Measurements from ENCODE around the gene B4GALNT4.
"Not testable (repeated sequence)": the region's sequence is repeated elsewhere in the genome, so short reads cannot be mapped to it uniquely, and the experiment has no call there.

Gene B4GALNT4

GRCh38 chr11:369336-370018, at the start of gene B4GALNT4:
TSS of gene B4GALNT4 (plus strand) at chr11:369499. CDS start at chr11:369804, 305 bp downstream.
- H3K36me3 ChIP-seq (ENCODE audit: insufficient read depth, low read length), result no peaks in the 10 kb centered on the region
- TF ChIP-seq CTCF (IDR thresholded peaks at IDR 0.05; ENCODE audit: borderline replicate concordance, extremely low read depth, low read length, poor library complexity, severe bottlenecking) (no peak), EZH2 (IDR thresholded peaks at IDR 0.05; ENCODE audit: borderline replicate concordance, low read depth, low read length, severe bottlenecking) (no peak)
- H3K9ac ChIP-seq (ENCODE audit: low read depth, low read length), result no peak within 1 kb of the TSS
- no peak within 1 kb of the TSS for H3K27ac ChIP-seq (ENCODE audit: low read length)
- no peaks in the 10 kb centered on the region for H3K9me3 ChIP-seq (ENCODE audit: insufficient read depth, low read length, severe bottlenecking)
- H3K4me3 ChIP-seq (ENCODE audit: low read depth in 1 of 2, low read length in 2 of 2), result no peak within 1 kb of the TSS
- H3K4me1 ChIP-seq (ENCODE audit: insufficient read depth, low read length), result no peaks in the 10 kb centered on the region
- no peaks in the 10 kb centered on the region for H3K79me2 ChIP-seq (ENCODE audit: insufficient read depth, low read length)
- H3K27me3 ChIP-seq (ENCODE audit: insufficient read depth, low read length, poor library complexity), result no peaks in the 10 kb centered on the region
- ATAC-seq (ENCODE audit: insufficient read depth, low read depth) (no peak), DNase-seq (no peak)
- no peak within 1 kb of the TSS for H3K4me2 ChIP-seq (ENCODE audit: insufficient read depth, low read length)
- H2AFZ ChIP-seq (ENCODE audit: low read depth, low read length), result no peak within 1 kb of the TSS
- no peaks in the 10 kb centered on the region for H4K20me1 ChIP-seq (ENCODE audit: insufficient read depth, low read length)

- ATAC-seq (ENCODE audit: insufficient read depth, low read depth), result 0 out of 3 replicates have a peak, but pooled peaks have one; percentile 8
- not testable (repeated sequence) for H3K27ac ChIP-seq (ENCODE audit: low read length); H3K9me3 ChIP-seq (ENCODE audit: insufficient read depth, low read length, severe bottlenecking); H3K9ac ChIP-seq (ENCODE audit: low read depth, low read length); H2AFZ ChIP-seq (ENCODE audit: low read depth, low read length); H3K27me3 ChIP-seq (ENCODE audit: insufficient read depth, low read length, poor library complexity); DNase-seq
- peaks cover 28% of the 10 kb centered on the region for H3K79me2 ChIP-seq (ENCODE audit: insufficient read depth, low read length)
- peaks cover 17% of the 10 kb centered on the region for H4K20me1 ChIP-seq (ENCODE audit: insufficient read depth, low read length)
- H3K4me3 ChIP-seq (ENCODE audit: low read depth in 1 of 2, low read length in 2 of 2), result peak overlapping the region in 1 of 2 experiments; percentile 25; a peak in 1 of 4 replicates
- peaks cover 18% of the 10 kb centered on the region for H3K36me3 ChIP-seq (ENCODE audit: insufficient read depth, low read length)
- peaks cover 44% of the 10 kb centered on the region for H3K4me1 ChIP-seq (ENCODE audit: insufficient read depth, low read length)
- H3K4me2 ChIP-seq (ENCODE audit: insufficient read depth, low read length), result peak overlapping the region; percentile 63
Measured at GRCh38 chr11:319888-320273, 49.4 kb upstream of the B4GALNT4 start.

- H3K36me3 ChIP-seq (ENCODE audit: insufficient read depth, low read length), result no peaks in the 10 kb centered on the region
- ATAC-seq (ENCODE audit: insufficient read depth, low read depth), result no peak
Measured at GRCh38 chr11:324156-324555, 45.1 kb upstream of the B4GALNT4 start.

GRCh38 chr11:324593-325517, 44.4 kb upstream of the B4GALNT4 start:
- H3K4me3 ChIP-seq (ENCODE audit: low read depth in 1 of 2, low read length in 2 of 2); H3K4me2 ChIP-seq (ENCODE audit: insufficient read depth, low read length); H3K27ac ChIP-seq (ENCODE audit: low read length); H3K79me2 ChIP-seq (ENCODE audit: insufficient read depth, low read length); ATAC-seq (ENCODE audit: insufficient read depth, low read depth); H2AFZ ChIP-seq (ENCODE audit: low read depth, low read length); H4K20me1 ChIP-seq (ENCODE audit: insufficient read depth, low read length); H3K9ac ChIP-seq (ENCODE audit: low read depth, low read length); H3K27me3 ChIP-seq (ENCODE audit: insufficient read depth, low read length, poor library complexity); DNase-seq; H3K36me3 ChIP-seq (ENCODE audit: insufficient read depth, low read length); H3K9me3 ChIP-seq (ENCODE audit: insufficient read depth, low read length, severe bottlenecking): not testable (repeated sequence)
- peaks cover 36% of the 10 kb centered on the region for H3K4me1 ChIP-seq (ENCODE audit: insufficient read depth, low read length)

More at GRCh38 chr11:324156-324555, 45.1 kb upstream of the B4GALNT4 start:
- no peaks in the 10 kb centered on the region for H3K79me2 ChIP-seq (ENCODE audit: insufficient read depth, low read length)
- DNase-seq, result no peak
- no peaks in the 10 kb centered on the region for H4K20me1 ChIP-seq (ENCODE audit: insufficient read depth, low read length)
- H3K27ac ChIP-seq (ENCODE audit: low read length), result no peak overlapping the region
- no peaks in the 10 kb centered on the region for H3K27me3 ChIP-seq (ENCODE audit: insufficient read depth, low read length, poor library complexity)
- no peak overlapping the region for H2AFZ ChIP-seq (ENCODE audit: low read depth, low read length)
- H3K9ac ChIP-seq (ENCODE audit: low read depth, low read length), result no peak overlapping the region
- H3K9me3 ChIP-seq (ENCODE audit: insufficient read depth, low read length, severe bottlenecking), result no peaks in the 10 kb centered on the region
- H3K4me2 ChIP-seq (ENCODE audit: insufficient read depth, low read length), result no peak overlapping the region
- TF ChIP-seq EZH2 (IDR thresholded peaks at IDR 0.05; ENCODE audit: borderline replicate concordance, low read depth, low read length, severe bottlenecking) (no peak), CTCF (IDR thresholded peaks at IDR 0.05; ENCODE audit: borderline replicate concordance, extremely low read depth, low read length, poor library complexity, severe bottlenecking) (no peak)
- no peak overlapping the region for H3K4me3 ChIP-seq (ENCODE audit: low read depth in 1 of 2, low read length in 2 of 2)
- H3K4me1 ChIP-seq (ENCODE audit: insufficient read depth, low read length), result peaks cover 35% of the 10 kb centered on the region

All from DND-41 (cell line).